Measurements from ENCODE around the gene CKLF.

CKLF gene

GRCh38 chr16:66529475-66529874 is 22.9 kb upstream of the CKLF start:
- H3K18ac ChIP-seq (ENCODE audit: low read length), result no peak overlapping the region
- no peaks in the 10 kb centered on the region for H3K9me3 ChIP-seq (ENCODE audit: insufficient read depth, low read depth, low read length)
- H3K9ac ChIP-seq (ENCODE audit: low read length), result no peak overlapping the region
- H3K4me3 ChIP-seq (ENCODE audit: low read depth, low read length), result no peak overlapping the region
- no peaks in the 10 kb centered on the region for H3K27me3 ChIP-seq (ENCODE audit: insufficient read depth, low read length)
- DNase-seq, result no peak
- H2BK5ac ChIP-seq (ENCODE audit: low read depth, low read length, poor library complexity), result no peak overlapping the region
- H2AK5ac ChIP-seq (ENCODE audit: low read length), result no peak overlapping the region
- H3K4me1 ChIP-seq (ENCODE audit: control insufficient read depth in 1 of 2, insufficient read depth in 2 of 2, low read length in 2 of 2), result no peaks in the 10 kb centered on the region
- no peak overlapping the region for H4K8ac ChIP-seq (ENCODE audit: low read depth, low read length)
- WGBS (ENCODE audit: extremely low coverage, insufficient coverage, insufficient read length), result no CpG with 5 or more reads among the region's 6 CpGs
- peaks cover 6 to 11% of the 10 kb centered on the region in 2 experiments for H3K36me3 ChIP-seq (ENCODE audit: control insufficient read depth in 1 of 2, insufficient read depth in 2 of 2, low read length in 2 of 2)
- no peaks in the 10 kb centered on the region for H3K79me2 ChIP-seq (ENCODE audit: control insufficient read depth, insufficient read depth, low read length, poor library complexity)
- H3K79me1 ChIP-seq (ENCODE audit: low read length), result peaks cover 2% of the 10 kb centered on the region
- H2AFZ ChIP-seq (ENCODE audit: insufficient read depth, low read length, poor library complexity), result no peak overlapping the region
- H4K12ac ChIP-seq (ENCODE audit: low read depth, low read length), result no peak overlapping the region
- H4K91ac ChIP-seq (ENCODE audit: low read depth, low read length), result no peak overlapping the region
- H3K4ac ChIP-seq (ENCODE audit: low read depth, low read length), result no peak overlapping the region
- no peak overlapping the region for H3K23ac ChIP-seq (ENCODE audit: low read length)
- no peak overlapping the region for H2BK12ac ChIP-seq (ENCODE audit: low read length)
- no peak overlapping the region for H3K27ac ChIP-seq (ENCODE audit: low read depth, low read length)
- H2BK120ac ChIP-seq (ENCODE audit: insufficient read depth, low read length, poor library complexity), result no peak overlapping the region
- H3K14ac ChIP-seq (ENCODE audit: low read length), result no peak overlapping the region
- H3K4me2 ChIP-seq (ENCODE audit: low read length), result no peak overlapping the region

- H3K23ac ChIP-seq (ENCODE audit: low read length), result no peak overlapping the region
- no CpG with 5 or more reads among the region's 1 CpG for WGBS (ENCODE audit: extremely low coverage, insufficient coverage, insufficient read length)
- no peaks in the 10 kb centered on the region for H3K9me3 ChIP-seq (ENCODE audit: insufficient read depth, low read depth, low read length)
- no peak overlapping the region for H2AK5ac ChIP-seq (ENCODE audit: low read length)
- H3K4me3 ChIP-seq (ENCODE audit: low read depth, low read length), result no peak overlapping the region
- H2AFZ ChIP-seq (ENCODE audit: insufficient read depth, low read length, poor library complexity), result no peak overlapping the region
- no peaks in the 10 kb centered on the region for H3K27me3 ChIP-seq (ENCODE audit: insufficient read depth, low read length)
- peak; percentile 71 to 79 for DNase-seq
- H3K4me2 ChIP-seq (ENCODE audit: low read length), result no peak overlapping the region
- H3K79me1 ChIP-seq (ENCODE audit: low read length), result no peaks in the 10 kb centered on the region
- no peak overlapping the region for H2BK120ac ChIP-seq (ENCODE audit: insufficient read depth, low read length, poor library complexity)
- no peak overlapping the region for H4K8ac ChIP-seq (ENCODE audit: low read depth, low read length)
- H4K12ac ChIP-seq (ENCODE audit: low read depth, low read length), result no peak overlapping the region
- no peak overlapping the region for H3K14ac ChIP-seq (ENCODE audit: low read length)
- no peak overlapping the region for H3K18ac ChIP-seq (ENCODE audit: low read length)
- no peak overlapping the region for H2BK5ac ChIP-seq (ENCODE audit: low read depth, low read length, poor library complexity)
- H3K9ac ChIP-seq (ENCODE audit: low read length), result no peak overlapping the region
- no peaks in the 10 kb centered on the region for H3K79me2 ChIP-seq (ENCODE audit: control insufficient read depth, insufficient read depth, low read length, poor library complexity)
- no peak overlapping the region for H3K27ac ChIP-seq (ENCODE audit: low read depth, low read length)
- no peak overlapping the region for H3K4ac ChIP-seq (ENCODE audit: low read depth, low read length)
- no peak overlapping the region for H2BK12ac ChIP-seq (ENCODE audit: low read length)
- peaks cover 5 to 8% of the 10 kb centered on the region in 2 experiments for H3K36me3 ChIP-seq (ENCODE audit: control insufficient read depth in 1 of 2, insufficient read depth in 2 of 2, low read length in 2 of 2)
- no peaks in the 10 kb centered on the region for H3K4me1 ChIP-seq (ENCODE audit: control insufficient read depth in 1 of 2, insufficient read depth in 2 of 2, low read length in 2 of 2)
- H4K91ac ChIP-seq (ENCODE audit: low read depth, low read length), result no peak overlapping the region
Measured at GRCh38 chr16:66534376-66534799, 18.0 kb upstream of the CKLF start.

- no CpG with 5 or more reads among the region's 4 CpGs for WGBS (ENCODE audit: extremely low coverage, insufficient coverage, insufficient read length)
- Histone ChIP-seq H2BK12ac (ENCODE audit: low read length) (no peak overlapping the region), H3K4ac (ENCODE audit: low read depth, low read length) (no peak overlapping the region), H2AFZ (ENCODE audit: insufficient read depth, low read length, poor library complexity) (no peak overlapping the region), H4K12ac (ENCODE audit: low read depth, low read length) (no peak overlapping the region), H3K4me3 (ENCODE audit: low read depth, low read length) (no peak overlapping the region), H3K79me1 (ENCODE audit: low read length) (no peaks in the 10 kb centered on the region), H4K91ac (ENCODE audit: low read depth, low read length) (no peak overlapping the region), H3K79me2 (ENCODE audit: control insufficient read depth, insufficient read depth, low read length, poor library complexity) (no peaks in the 10 kb centered on the region), H3K4me2 (ENCODE audit: low read length) (no peak overlapping the region), H2AK5ac (ENCODE audit: low read length) (no peak overlapping the region), H3K27ac (ENCODE audit: low read depth, low read length) (no peak overlapping the region), H3K36me3 (ENCODE audit: control insufficient read depth in 1 of 2, insufficient read depth in 2 of 2, low read length in 2 of 2) (peaks cover 2 to 3% of the 10 kb centered on the region in 2 experiments), H2BK5ac (ENCODE audit: low read depth, low read length, poor library complexity) (no peak overlapping the region), H3K4me1 (ENCODE audit: control insufficient read depth in 1 of 2, insufficient read depth in 2 of 2, low read length in 2 of 2) (peaks cover 0 to 2% of the 10 kb centered on the region in 2 experiments), H3K18ac (ENCODE audit: low read length) (no peak overlapping the region), H3K14ac (ENCODE audit: low read length) (no peak overlapping the region), H3K9ac (ENCODE audit: low read length) (no peak overlapping the region), H4K8ac (ENCODE audit: low read depth, low read length) (no peak overlapping the region), H3K23ac (ENCODE audit: low read length) (no peak overlapping the region), H2BK120ac (ENCODE audit: insufficient read depth, low read length, poor library complexity) (no peak overlapping the region), H3K9me3 (ENCODE audit: insufficient read depth, low read depth, low read length) (no peaks in the 10 kb centered on the region), H3K27me3 (ENCODE audit: insufficient read depth, low read length) (no peaks in the 10 kb centered on the region)
- DNase-seq, result no peak
Measured at GRCh38 chr16:66536525-66536924, 15.9 kb upstream of the CKLF start.

GRCh38 chr16:66537236-66537635 is 15.1 kb upstream of the CKLF start:
- Histone ChIP-seq H3K79me1 (ENCODE audit: low read length) (no peaks in the 10 kb centered on the region), H2AK5ac (ENCODE audit: low read length) (no peak overlapping the region), H3K79me2 (ENCODE audit: control insufficient read depth, insufficient read depth, low read length, poor library complexity) (no peaks in the 10 kb centered on the region), H3K27ac (ENCODE audit: low read depth, low read length) (no peak overlapping the region), H3K4me1 (ENCODE audit: control insufficient read depth in 1 of 2, insufficient read depth in 2 of 2, low read length in 2 of 2) (peaks cover 0 to 6% of the 10 kb centered on the region in 2 experiments), H3K18ac (ENCODE audit: low read length) (no peak overlapping the region), H4K12ac (ENCODE audit: low read depth, low read length) (no peak overlapping the region), H2AFZ (ENCODE audit: insufficient read depth, low read length, poor library complexity) (no peak overlapping the region), H4K8ac (ENCODE audit: low read depth, low read length) (no peak overlapping the region), H2BK12ac (ENCODE audit: low read length) (no peak overlapping the region), H3K4ac (ENCODE audit: low read depth, low read length) (no peak overlapping the region), H3K4me2 (ENCODE audit: low read length) (no peak overlapping the region), H3K9me3 (ENCODE audit: insufficient read depth, low read depth, low read length) (no peaks in the 10 kb centered on the region), H3K23ac (ENCODE audit: low read length) (no peak overlapping the region), H4K91ac (ENCODE audit: low read depth, low read length) (no peak overlapping the region), H3K14ac (ENCODE audit: low read length) (no peak overlapping the region), H3K27me3 (ENCODE audit: insufficient read depth, low read length) (no peaks in the 10 kb centered on the region), H3K36me3 (ENCODE audit: control insufficient read depth in 1 of 2, insufficient read depth in 2 of 2, low read length in 2 of 2) (peaks cover 2 to 3% of the 10 kb centered on the region in 2 experiments), H3K4me3 (ENCODE audit: low read depth, low read length) (no peak overlapping the region), H2BK5ac (ENCODE audit: low read depth, low read length, poor library complexity) (no peak overlapping the region), H3K9ac (ENCODE audit: low read length) (no peak overlapping the region), H2BK120ac (ENCODE audit: insufficient read depth, low read length, poor library complexity) (no peak overlapping the region)
- no CpG with 5 or more reads among the region's 2 CpGs for WGBS (ENCODE audit: extremely low coverage, insufficient coverage, insufficient read length)
- DNase-seq, result no peak
